GM18517 (cell line): Measurements from ENCODE around the gene THRB.

Experiments
- ATAC-seq: cut with Tn5 transposase; IDR thresholded peaks from one replicate; pipeline ENCODE4 v1.9.1; 2021; ENCODE audit warnings: mild to moderate bottlenecking, moderate library complexity; ENCODE audit not compliant: unreplicated experiment

Gene THRB

GRCh38 chr3:24286405-24286804, 208.2 kb downstream of the THRB start:
- ATAC-seq = no peak

- ATAC-seq = no peak
Measured at GRCh38 chr3:24278543-24278942, 216.1 kb downstream of the THRB start.

- ATAC-seq = no peak
Measured at GRCh38 chr3:24273491-24273890, 221.2 kb downstream of the THRB start.

- ATAC-seq = no peak
Measured at GRCh38 chr3:24272875-24273274, 221.8 kb downstream of the THRB start.

- no peak for ATAC-seq
Measured at GRCh38 chr3:24272408-24272807, 222.2 kb downstream of the THRB start.

GRCh38 chr3:24271228-24271627, 223.4 kb downstream of the THRB start:
- no peak for ATAC-seq

- no peak for ATAC-seq
Measured at GRCh38 chr3:24270744-24271143, 223.9 kb downstream of the THRB start.

- ATAC-seq = no peak
Measured at GRCh38 chr3:24270204-24270691, 224.4 kb downstream of the THRB start.

- peak; percentile 75 for ATAC-seq
Measured at GRCh38 chr3:24264748-24265158, 229.9 kb downstream of the THRB start.

GRCh38 chr3:24264011-24264410, 230.6 kb downstream of the THRB start:
- ATAC-seq = no peak

GRCh38 chr3:24263069-24263668, 231.5 kb downstream of the THRB start:
- no peak for ATAC-seq

- ATAC-seq = no peak
Measured at GRCh38 chr3:24261521-24261920, 233.1 kb downstream of the THRB start.

GRCh38 chr3:24259901-24260512, 234.6 kb downstream of the THRB start:
- ATAC-seq = no peak

- no peak for ATAC-seq
Measured at GRCh38 chr3:24258727-24259600, 235.7 kb downstream of the THRB start.

- no peak for ATAC-seq
Measured at GRCh38 chr3:24258260-24258659, 236.4 kb downstream of the THRB start.

GRCh38 chr3:24255414-24255813, 239.2 kb downstream of the THRB start:
- no peak for ATAC-seq

- no peak for ATAC-seq
Measured at GRCh38 chr3:24254649-24255048, 240.0 kb downstream of the THRB start.

- no peak for ATAC-seq
Measured at GRCh38 chr3:24253336-24253735, 241.3 kb downstream of the THRB start.

- no peak for ATAC-seq
Measured at GRCh38 chr3:24249523-24249922, 245.1 kb downstream of the THRB start.

- ATAC-seq = no peak
Measured at GRCh38 chr3:24245056-24245455, 249.6 kb downstream of the THRB start.

- ATAC-seq = no peak
Measured at GRCh38 chr3:24244491-24244890, 250.2 kb downstream of the THRB start.
